ENCODE measurements around the gene XPO6.

Gene XPO6

DNA sequence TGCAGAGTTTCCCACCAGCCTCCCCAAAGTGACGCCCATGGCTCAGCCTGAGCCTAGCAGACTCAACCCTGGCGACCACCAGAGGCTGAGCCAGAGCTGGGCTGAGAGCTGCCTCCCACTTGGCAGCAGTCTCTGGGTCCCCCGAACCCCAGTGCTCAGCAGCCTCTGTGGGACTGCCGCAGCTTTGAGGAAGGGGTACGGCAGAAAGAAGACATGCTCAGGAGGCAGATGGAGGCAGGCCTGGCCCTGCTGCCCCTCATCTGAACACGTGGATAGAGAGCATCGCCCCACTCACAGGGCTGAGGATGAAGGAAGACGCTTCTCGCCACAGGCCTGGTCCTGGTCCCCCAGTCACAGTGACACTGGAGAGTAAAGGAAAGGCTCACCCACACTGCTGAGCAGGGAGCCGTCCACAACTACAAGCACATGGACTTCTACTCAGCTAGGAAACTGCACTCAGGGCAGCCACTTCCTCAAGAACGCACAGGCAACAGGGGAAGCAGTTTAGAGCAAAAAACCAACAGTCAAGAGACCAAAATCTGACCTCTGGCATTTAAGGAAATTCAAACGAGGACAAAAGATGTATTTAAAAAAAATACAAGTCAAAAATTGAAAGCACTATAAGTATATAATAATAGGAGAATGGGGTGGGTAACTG, 103.0 kb downstream of the XPO6 start:
- no peak for DNase-seq (ENCODE audit: low read depth)

DNA sequence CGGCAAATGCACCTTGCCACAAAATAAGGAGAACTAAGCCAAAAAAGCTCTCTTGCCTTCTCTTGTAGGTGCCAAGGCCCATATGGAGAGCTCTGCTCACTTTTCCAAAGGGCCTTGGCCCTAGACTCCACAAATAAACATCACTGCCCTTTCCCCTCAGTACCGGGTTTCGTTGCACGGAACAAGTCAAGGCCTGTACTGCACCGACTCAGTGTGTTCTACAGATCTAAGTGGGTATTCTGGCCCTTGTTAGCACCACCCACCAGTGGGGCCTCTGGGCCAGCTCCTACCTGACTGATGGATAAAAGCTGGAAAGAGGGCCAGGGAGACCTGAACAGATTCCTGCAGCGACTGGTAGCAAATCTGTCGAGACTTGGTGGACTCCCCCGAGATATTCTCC, 104.5 kb downstream of the XPO6 start:
- no peak for DNase-seq (ENCODE audit: low read depth)

DNA sequence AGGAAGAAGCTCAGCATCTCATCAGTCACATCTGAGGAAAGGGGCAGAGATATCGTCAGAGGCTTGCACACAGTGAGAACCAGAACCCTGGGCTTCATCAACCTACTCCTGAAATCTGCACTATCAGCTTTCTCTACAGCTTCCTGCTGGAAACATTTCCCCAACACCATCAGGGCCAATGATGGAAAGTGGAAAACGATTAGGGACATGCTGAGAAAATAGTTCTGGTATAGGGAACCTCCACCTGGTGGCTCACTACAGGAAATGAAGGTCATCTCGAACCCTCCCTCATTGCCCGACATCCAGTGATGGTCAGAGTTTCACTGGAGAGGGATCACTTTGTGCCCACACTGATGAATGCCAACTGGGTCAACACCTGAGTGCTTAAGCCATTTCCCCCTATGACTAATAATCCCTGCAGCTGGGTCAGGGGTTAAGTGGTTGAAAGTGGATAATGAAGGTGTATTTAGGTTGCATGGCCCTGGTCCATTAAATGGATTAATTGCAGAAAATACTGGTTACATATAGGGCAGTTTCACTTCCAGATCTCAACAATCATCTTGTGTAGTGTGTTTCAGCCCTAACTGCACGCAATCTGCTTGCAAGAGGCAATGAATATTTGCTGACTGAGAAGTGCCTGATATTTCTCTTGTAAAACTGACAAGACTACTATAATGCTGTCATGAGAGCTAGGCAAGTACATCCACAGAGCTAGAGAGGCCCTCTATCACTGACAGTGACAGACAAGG, 105.1 kb downstream of the XPO6 start:
- DNase-seq (ENCODE audit: low read depth): no peak

DNA sequence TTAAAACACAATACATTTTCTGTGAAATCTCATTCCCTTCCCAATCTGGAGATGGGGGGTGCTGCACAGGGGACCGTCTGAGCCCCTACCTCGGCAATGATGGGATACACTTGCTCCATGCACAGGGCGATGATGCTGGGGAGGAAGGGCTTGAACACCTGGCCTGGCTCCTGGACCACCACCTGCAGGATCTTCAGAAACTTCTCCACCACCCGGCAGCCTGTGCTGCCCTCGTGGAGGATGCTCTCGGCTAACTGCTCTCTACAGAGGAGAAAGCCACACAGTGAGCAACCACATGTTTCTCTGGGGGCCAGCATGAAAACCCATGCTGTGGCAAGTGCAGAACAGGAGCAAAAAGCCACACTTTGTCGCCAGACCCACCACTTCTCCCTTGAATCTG, 105.8 kb downstream of the XPO6 start:
- no peak for DNase-seq (ENCODE audit: low read depth)

DNA sequence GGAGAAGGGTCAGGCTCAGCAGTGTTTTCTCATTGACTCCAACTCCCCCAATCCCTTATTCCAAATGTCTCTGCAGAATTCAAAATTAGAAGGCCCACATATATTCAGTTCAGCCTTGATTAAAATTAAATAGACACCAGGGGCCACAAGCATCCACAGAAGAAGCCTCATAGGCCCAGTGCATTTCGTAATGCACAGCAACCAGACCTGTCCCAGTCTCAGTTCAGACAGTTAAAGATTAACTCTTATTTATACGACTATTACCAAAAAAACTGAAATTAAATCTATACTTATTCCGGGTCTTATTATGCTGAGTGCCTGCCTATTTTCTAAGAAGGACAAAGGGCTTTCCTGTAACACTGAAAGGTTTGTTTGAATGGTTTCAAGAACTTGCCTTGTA, 106.5 kb downstream of the XPO6 start:
- DNase-seq (ENCODE audit: low read depth): no peak

DNA sequence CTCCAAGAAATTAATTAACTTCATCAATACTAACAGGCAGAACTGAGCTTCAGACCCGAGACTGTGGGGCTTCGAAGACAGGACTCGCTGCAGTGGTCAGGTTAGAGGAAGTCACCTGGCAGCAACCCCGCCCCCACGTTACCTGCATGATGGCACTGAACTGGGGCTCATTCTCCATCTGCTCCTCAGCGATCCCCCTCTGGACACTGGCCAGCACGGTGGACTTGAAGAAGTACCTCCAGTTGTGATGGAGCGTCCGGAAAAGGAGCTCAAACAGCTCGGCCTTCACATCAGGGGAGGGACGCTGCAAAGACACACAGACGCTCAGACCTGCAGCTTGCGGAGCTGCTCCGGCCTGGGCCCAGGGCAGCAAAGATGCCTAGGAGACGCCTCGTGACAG, 107.4 kb downstream of the XPO6 start:
- no peak for DNase-seq (ENCODE audit: low read depth)

DNA sequence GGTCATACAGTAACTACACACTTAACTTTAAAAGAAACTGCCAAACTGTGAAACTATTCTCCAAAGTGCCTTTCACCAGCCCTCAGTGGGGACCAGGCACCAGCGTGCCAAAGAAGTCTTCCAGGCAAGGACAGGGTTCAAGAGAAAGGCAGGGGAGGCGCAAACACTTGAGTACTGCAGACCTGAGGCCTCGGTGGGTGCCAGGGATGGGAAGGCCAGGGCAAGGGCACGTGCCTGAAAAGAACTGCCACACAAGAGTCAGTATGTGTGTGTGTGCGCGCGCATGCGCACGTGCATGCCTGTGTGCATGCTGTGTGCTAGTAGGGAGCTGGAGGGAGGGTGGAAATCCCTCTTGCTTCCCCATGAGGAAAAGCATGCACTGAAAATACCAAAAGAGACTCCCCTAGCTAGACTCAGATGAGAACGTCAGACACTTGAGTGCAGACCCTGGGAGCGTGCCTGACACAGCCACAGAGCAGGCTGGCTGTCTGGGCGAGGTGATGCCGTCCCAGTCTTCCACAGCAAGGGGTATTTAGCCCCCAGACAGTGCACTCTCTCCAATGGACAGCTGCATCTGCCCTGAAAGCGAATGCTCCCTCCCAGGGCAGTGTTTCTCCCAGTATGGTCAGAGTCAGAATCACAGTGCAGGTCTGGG, 108.1 kb downstream of the XPO6 start:
- DNase-seq (ENCODE audit: low read depth): no peak

DNA sequence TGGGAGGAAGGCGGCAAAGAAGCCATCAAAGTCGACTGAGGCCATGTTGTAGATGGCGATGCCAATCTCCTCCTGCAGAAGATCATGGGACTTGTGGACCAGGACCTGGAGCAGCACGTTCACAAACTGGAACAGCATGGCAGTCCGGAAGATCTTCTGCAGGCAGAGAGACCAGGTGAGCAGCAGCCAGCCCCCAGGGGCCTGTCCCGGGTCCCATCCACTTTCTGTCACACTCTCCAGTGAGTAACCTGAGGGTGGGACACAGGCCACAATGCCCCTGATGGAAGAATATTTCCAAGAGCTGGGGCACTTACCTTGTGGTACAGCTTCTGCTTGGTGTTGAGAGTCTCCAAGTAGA, 110.3 kb downstream of the XPO6 start:
- DNase-seq (ENCODE audit: low read depth): no peak

DNA sequence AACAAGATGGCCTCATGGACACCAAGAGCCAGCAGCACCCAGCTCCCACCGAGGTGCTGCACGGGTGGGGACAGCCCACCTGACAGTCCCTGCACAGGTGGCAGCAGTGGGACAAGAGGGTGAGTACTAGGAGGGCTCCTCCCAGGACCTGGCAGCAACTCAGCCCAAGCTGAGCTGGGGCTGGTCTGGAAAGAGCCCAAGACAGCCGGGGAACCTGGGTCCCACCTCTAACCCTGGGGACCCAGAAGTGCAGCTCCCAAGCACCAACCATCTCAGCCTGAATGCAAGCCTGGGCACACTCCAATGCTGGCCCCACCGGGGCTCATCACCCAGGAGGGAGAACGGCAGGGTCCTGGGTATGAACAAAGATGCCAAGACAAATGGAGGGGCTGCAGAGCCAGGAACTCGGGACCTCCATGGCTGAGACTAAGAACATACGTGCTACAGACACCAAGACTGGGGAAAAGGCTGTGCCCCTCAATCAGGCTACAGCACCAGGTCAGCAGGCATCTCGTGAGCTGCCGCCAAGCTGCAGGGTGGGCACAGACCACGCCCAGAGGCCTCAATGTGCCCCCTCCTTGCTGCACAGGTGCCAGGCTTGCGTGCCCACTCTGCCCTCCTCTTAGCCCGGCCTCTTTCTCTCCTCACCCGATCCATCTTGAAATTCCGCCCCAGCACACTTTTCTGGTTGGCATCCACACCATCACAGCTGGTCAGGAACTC, 110.8 kb downstream of the XPO6 start:
- DNase-seq (ENCODE audit: low read depth): no peak

DNA sequence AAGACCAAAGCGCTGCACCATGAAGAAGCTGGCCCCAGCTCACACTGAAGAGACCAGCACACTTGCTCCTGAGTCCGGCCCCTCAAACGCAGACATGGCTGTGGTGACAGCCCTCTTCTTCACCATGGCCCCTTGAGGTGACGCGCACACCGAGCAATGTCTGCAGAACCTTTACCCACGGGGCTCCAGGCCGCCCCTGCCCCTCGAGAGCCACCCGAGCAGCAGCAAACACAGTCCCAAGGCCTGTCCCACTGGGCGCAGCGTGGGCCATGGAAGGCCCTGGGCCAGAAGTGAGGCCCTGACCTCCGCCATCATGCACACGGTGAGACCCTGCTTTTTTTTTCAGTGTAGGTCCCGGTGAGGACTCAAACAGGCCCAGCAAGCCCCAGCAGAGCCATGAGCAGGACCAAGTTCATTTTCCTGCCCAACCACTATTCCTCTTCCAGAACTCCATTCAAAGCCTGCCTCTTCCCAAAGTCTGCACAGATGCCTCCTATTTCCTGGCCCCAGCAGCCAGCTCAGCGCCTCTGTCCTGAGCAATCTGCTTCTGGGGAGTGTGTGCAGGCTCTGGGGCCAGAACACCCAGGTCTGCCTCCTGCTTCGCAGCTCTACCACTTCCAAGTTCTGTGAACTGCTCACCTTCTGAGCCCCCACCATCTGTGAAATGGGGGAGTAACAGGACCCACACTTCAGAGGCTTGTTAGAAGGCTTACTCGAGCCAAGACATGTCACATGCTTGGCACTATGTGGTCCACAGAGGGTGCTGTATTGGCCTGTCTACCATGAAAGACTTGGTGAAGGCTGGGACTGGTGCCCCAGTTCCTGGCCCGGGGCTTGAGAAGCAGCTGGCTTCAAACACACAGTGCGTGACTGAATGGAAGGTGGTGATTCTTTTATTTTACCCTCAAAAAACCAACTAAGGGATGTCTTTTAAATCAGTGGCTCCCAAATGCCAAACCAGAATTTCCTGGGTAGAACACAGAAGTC, 112.5 kb downstream of the XPO6 start:
- no peak for DNase-seq (ENCODE audit: low read depth)

DNA sequence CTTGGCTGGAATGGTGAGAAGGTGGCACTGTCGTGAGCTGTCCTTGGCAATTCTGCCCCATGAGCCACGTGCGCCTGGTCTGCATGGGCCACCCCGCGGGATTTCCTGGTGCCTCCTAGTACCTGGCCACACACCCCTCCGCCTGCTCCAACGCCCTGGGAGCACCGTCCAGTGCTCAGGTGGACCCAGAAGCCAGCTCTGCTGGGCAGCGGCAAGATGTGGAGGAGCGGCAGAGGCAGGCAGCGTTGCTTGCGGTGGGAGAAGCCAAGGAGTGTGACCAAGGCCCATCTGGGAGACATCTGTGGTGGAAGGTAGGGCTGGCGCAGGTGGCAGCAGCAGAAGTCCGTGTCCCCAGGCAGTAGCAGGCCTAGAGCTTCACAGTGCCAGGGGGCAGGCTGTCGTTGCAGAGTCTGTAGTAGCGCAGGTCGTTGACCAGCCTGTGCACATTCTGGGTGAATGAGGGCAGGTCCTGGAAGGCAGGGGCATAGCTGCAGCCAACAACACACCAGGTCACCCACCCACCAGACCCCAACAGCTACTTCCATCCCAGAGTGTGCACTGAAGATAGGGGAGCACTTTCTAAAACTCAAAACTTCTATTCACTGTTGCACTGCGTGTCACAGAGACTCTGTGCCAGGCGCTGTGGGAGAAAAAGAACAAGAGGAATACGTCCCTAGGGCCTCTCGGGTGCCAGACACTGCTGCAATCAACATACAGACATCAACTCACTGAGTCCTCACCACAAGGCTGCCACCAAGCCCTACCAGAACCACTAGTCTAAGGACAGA, 113.4 kb downstream of the XPO6 start:
- DNase-seq (ENCODE audit: low read depth): no peak

DNA sequence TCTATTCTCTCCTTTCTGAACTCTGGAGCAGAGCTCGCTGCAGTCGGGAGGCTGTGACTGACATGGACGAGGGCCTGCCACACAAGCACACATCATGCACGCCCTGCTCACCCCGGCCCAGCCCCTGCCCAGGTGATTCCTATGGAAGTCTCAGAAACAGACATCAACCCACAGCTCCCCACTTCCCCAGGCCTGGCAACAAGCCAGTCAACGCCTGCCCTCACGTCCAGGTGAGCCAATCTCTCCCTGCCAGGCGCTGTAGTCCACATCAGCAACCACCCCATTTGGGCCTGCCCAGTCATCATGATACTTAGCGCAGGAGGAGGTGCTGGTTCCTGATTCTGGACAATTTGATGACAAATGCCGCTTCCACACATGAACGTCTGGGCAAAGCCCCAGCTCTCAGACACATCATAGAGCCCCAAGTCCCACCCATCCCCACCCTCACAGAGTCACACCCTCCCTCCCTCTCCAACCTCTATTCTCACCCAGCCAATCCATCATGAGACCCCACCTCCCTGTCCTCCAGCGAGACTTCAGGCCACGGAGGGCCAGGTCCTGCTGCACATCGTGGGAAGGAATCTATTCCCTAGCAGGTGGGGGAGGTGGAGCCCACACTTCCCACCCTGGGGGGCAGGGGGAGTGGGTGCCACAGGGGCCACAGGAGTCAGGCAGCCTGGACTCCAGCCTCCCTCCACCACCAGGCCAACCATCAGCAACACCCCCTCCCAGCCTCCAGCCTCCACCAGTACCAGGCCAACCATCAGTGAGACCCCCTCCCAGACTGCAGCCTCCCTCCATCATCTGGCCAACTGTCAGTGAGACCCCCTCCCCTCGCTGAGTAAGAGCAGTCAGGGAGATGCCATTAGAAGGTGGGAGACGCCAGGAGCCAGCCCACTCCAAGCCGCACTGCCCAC, 114.5 kb downstream of the XPO6 start:
- DNase-seq (ENCODE audit: low read depth): no peak

DNA sequence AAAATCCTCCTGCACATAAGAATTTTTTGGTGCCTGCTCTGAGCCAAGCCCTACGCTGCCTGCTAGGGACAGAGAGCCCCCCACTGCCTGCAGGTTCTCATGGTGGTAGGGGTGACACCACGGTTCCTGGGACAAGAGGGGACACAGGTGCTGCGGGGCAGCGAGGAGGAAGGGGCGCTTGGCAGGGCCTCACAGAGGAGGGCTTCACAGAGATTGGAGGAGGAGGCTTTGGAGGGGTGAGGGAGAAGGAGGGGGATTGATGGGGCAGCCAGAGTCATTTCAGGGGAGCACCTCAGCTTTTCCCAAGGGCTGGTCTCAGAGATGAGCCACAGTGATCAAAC, 118.4 kb downstream of the XPO6 start:
- no peak for DNase-seq (ENCODE audit: low read depth)

DNA sequence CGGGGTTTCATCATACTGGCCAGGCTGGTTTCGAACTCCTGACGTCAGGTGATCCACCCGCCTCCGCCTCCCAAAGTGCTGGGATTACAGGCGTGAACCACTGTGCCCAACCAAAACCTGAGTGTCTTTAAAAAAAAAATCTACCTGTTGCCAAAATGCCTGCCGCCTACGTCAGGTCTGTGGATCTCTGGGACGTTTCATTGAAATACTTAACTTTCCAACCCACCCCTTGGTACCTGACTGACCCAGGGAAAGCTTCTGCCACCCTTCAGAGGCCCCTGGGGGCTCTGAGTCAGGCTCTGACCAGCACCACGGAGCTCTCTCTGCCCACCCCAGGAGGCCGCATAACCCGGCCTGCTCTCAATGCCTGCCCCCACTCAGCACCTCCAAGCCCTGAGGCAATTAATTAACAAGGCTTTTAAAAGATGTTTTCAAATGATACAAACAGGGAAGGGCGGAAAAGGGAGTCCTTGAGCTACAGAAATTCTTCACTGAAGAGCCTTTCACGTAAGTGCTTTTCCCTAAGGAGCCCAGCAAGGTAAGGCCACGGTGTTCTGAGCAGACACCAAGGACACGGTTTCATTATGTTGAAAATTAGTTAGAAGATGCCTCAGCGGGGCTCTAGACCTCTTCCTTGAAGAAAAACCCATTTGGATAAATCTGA, 118.9 kb downstream of the XPO6 start:
- DNase-seq (ENCODE audit: low read depth): no peak

DNA sequence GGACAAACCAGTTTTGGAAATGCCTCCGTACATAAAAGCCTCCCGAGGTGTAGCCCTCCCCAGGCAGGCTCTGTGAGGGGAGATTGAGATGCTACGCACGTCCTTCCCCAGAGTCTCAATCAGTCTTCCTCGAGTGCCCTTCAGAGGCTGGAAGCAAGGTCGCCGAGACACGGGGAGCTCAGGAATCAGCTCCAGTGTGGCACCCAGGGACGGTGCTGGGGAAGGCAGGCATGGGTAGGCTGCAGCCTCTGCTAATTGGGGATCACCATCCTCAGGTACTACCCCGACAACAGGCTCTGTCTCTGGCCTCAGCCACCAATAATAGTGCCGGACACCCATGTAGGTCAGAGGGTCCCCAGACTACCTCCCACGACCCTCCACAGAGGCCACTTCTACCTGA, 120.1 kb downstream of the XPO6 start:
- DNase-seq (ENCODE audit: low read depth): no peak

DNA sequence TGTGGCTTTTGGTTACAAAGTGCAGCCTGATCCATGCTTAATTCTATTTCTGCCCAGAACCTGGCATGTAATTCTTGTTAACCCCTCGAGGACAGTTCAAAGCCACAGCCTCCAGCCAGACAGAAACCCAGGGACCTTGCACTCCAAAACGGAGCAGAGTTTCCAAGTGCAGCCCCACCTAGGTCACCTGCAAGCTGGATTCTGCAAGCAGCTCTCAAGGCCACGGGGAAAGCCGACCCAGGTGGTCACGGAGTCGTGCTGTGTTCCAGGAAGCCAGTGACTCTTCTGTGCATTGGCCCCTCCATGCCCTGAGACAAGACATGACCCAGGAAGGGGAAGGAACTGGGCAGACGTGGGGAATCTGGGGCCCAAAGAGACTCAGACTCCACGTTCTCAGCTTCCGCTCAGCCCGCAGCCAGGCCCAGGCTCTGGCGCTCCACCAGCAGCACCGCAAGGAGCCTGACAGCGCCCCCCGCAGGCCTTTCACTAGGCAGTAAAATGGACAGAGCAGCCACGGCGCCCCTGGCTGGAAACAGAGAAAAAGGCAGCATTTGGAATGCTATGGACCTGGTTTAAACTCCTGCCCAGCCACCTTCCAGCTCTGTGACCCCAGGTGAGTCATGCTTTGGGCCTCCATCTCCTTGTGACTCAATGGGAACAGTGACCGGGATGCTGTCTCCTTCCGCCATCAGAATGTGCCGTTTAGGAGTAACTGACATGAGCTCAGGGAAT, 121.0 kb downstream of the XPO6 start:
- DNase-seq (ENCODE audit: low read depth): no peak

DNA sequence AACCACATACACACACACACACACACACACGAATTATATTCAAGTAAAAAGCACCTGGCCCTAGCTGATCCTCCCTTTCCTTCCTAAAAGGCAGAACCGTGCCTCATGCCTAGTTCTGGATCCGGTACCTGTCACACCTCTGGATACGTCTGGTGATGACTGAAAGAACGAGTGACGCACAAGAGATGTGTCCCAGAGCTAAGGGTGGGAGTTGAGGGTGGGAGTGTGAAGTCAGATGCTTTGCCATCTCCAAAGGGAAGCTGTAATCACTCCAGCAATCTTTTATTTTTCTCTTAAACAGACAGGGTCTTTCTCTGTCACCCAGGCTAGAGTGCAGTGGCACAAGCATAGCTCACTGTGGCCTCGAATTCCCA, 121.8 kb downstream of the XPO6 start:
- DNase-seq (ENCODE audit: low read depth): no peak

DNA sequence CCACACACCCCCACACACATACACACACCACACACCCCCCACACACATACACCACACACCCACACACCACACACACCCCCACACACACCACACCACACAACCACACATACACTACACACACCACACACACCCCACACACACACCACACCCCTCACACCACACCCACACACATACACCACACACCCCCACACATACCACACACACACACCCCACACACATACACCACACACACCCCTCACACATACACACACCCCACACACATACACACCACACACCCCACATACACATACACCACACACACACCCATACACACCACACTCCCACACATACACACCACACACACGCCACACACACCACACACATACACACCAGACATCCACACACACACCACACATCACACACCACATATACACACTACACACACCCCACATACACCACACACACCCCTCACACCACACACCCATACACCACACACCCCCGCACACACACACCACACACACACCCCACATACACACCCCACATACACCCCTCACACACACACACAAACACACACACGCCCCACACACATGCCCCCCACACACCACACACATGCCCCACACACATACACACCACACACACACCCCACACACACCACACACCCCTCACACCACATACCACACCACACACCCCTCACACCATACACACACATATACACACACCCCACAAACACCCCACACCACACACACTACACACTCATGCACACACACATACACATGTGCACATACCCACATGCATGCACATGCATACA, 122.4 kb downstream of the XPO6 start:
- DNase-seq (ENCODE audit: low read depth): no peak

Measured in stimulated activated CD8-positive, alpha-beta memory T cell treated with anti-CD3 and anti-CD28 coated beads, Interleukin-12 subunit alpha, Interleukin-12 subunit beta, amount 100 ng/mL, for 1 hour (primary cell).